Caki2 (cell line): ENCODE data around the gene IQSEC1. TPM values are rescaled to one million over a fixed set of nuclear protein-coding genes. Genes with fewer than 3 reads are reported as not detected.

Experiments
- DNase-seq: peaks from one replicate; pipeline ENCODE4 v3.0.0-alpha.2; 2015; ENCODE audit warnings: low read depth
- in situ Hi-C: cut with HindIII; loops from 2 replicates; pipeline ENCODE4 v1.10.0; 2016; ENCODE audit warnings: low sequenced_read_pairs, low pct_unique_long_range_greater_than_20kb, mixed read lengths
- total RNA-seq: library from RNA; depleted of rRNA; stranded (reverse); fragments of >200 nt; shearing (Covaris generic); gene quantifications from 2 replicates; pipeline ENCODE4 v1.2.3, GENCODE V29; 2014; ENCODE audit warnings: low replicate concordance

The IQSEC1 gene
- total RNA-seq, 1 experiment from 2014 or later, result 3.2 TPM

- DNase-seq, result no peak
- in situ Hi-C loops, result no loop called here
Measured at GRCh38 chr3:13025778-13026518, 47.3 kb downstream of the IQSEC1 start.

- peak; percentile 47 for DNase-seq
- in situ Hi-C loops, result no loop called here
Measured at GRCh38 chr3:13025090-13025489, 48.1 kb downstream of the IQSEC1 start.

- DNase-seq, result no peak
Measured at GRCh38 chr3:13024765-13025065, 48.5 kb downstream of the IQSEC1 start.

GRCh38 chr3:13023971-13024764, 49.1 kb downstream of the IQSEC1 start:
- DNase-seq, result no peak
- in situ Hi-C loops, result no loop called here

More at GRCh38 chr3:13024765-13025065, 48.5 kb downstream of the IQSEC1 start:
- in situ Hi-C loops, result no loop called here

GRCh38 chr3:13023235-13023970, 49.8 kb downstream of the IQSEC1 start:
- no peak for DNase-seq
- in situ Hi-C loops, result no loop called here

GRCh38 chr3:13022348-13023234, 50.6 kb downstream of the IQSEC1 start:
- DNase-seq, result no peak
- in situ Hi-C loops, result no loop called here

GRCh38 chr3:13021141-13022114, 51.8 kb downstream of the IQSEC1 start:
- DNase-seq, result no peak
- in situ Hi-C loops, result no loop called here

- in situ Hi-C loops, result no loop called here
- no peak for DNase-seq
Measured at GRCh38 chr3:13020159-13020750, 53.0 kb downstream of the IQSEC1 start.

GRCh38 chr3:13019243-13020095, 53.8 kb downstream of the IQSEC1 start:
- in situ Hi-C loops, result no loop called here
- no peak for DNase-seq

- in situ Hi-C loops, result no loop called here
- no peak for DNase-seq
Measured at GRCh38 chr3:13018561-13019242, 54.5 kb downstream of the IQSEC1 start.

GRCh38 chr3:13018043-13018451, 55.2 kb downstream of the IQSEC1 start:
- no peak for DNase-seq
- in situ Hi-C loops, result no loop called here

GRCh38 chr3:13017361-13018042, 55.7 kb downstream of the IQSEC1 start:
- in situ Hi-C loops, result no loop called here
- DNase-seq, result no peak

GRCh38 chr3:13016721-13017255, 56.4 kb downstream of the IQSEC1 start:
- no peak for DNase-seq
- in situ Hi-C loops, result no loop called here

GRCh38 chr3:13016083-13016720, 57.0 kb downstream of the IQSEC1 start:
- in situ Hi-C loops, result no loop called here

More at GRCh38 chr3:13016083-13016720, 57.0 kb downstream of the IQSEC1 start:
- DNase-seq, result no peak
